GM12878 (cell line): ENCODE data around the gene ELN. TPM values are rescaled to one million over a fixed set of nuclear protein-coding genes. Genes with fewer than 3 reads are reported as not detected.

Experiments
- ATAC-seq: fragments of 200-7000 bp; cut with Tn5 transposase; 3 replicates; pipeline ENCODE4 v1.9.1; 2020; ENCODE audit warnings: mild to moderate bottlenecking, moderate library complexity
- BruUV-seq: library from RNA; stranded (reverse); fragments of 400-500 nt; replicated peaks from 2 replicates; lab custom pipeline; 2021; lab: Mats Ljungman, UMichigan
- CTCF ChIA-PET: fragments of 300-600 bp; sonication (Branson Sonifier 250); formaldehyde crosslinking; extraction: SDS; loops from one replicate; lab custom pipeline; 2021; ENCODE audit warnings: inconsistent platforms; lab: Yijun Ruan, JAX
- POLR2A ChIA-PET: fragments of 350-600 bp; formaldehyde crosslinking; extraction: SDS; loops from one replicate; lab custom pipeline; 2021; ENCODE audit warnings: inconsistent platforms; lab: Charles Lee
- RAD21 ChIA-PET: fragments of 300-600 bp; sonication (Branson Sonifier 250); formaldehyde crosslinking; loops from one replicate; lab custom pipeline; 2023; ENCODE audit warnings: antibody characterized with exemption; ENCODE audit not compliant: unreplicated experiment; lab: Charles Lee
- SMC1A ChIA-PET: fragments of 300-600 bp; sonication (Branson Sonifier 250); formaldehyde crosslinking; loops from one replicate; lab custom pipeline; 2023; ENCODE audit not compliant: unreplicated experiment, uncharacterized antibody; lab: Charles Lee
- DNase-seq: peaks from one replicate; pipeline ENCODE4 v3.0.0-alpha.2; 2011; ENCODE audit warnings: low read depth, low spot score
- FAIRE-seq: peaks from 3 replicates; lab custom pipeline; 2011; peaks lifted over from hg19 to GRCh38; lab: Jason Lieb, UNC
- H2AFZ ChIP-seq: 2 replicates; pipeline ENCODE4 v1.6.0; 2011; ENCODE audit warnings: low read depth, low read length, control low read depth; ENCODE audit not compliant: control insufficient read depth
- H3K27ac ChIP-seq: 2 replicates; pipeline ENCODE4 v1.5.1; 2011; ENCODE audit warnings: control low read depth; ENCODE audit not compliant: control insufficient read depth, insufficient read depth
- H3K27me3 ChIP-seq, 2 experiments: replicated peaks in 1 of 2; 2 replicates each; pipeline versions ENCODE4 v1.6.0 to v1.6.1; 2011; ENCODE audit warnings: low read length in 1 of 2; ENCODE audit not compliant: control insufficient read depth in 2 of 2, insufficient read depth in 2 of 2
- H3K36me3 ChIP-seq, 2 experiments: 2 replicates each; pipeline ENCODE4 v1.5.1; 2011; ENCODE audit warnings: low read length in 1 of 2; ENCODE audit not compliant: control insufficient read depth in 2 of 2, insufficient read depth in 2 of 2
- H3K4me1 ChIP-seq: 2 replicates; pipeline ENCODE4 v1.6.1; 2011; ENCODE audit warnings: mild to moderate bottlenecking, low read length, moderate library complexity, mixed read lengths; ENCODE audit not compliant: control insufficient read depth, insufficient read depth
- H3K4me2 ChIP-seq: 2 replicates; pipeline ENCODE4 v1.6.0; 2011; ENCODE audit warnings: control low read depth; ENCODE audit not compliant: control insufficient read depth, insufficient read depth
- H3K4me3 ChIP-seq: fragments of 200-600 bp; sonication (generic); 2 replicates; pipeline ENCODE4 v1.5.1; 2016
- H3K79me2 ChIP-seq: 2 replicates; pipeline ENCODE4 v1.6.0; 2011; ENCODE audit warnings: low read length; ENCODE audit not compliant: control insufficient read depth, insufficient read depth
- H3K9ac ChIP-seq: 2 replicates; pipeline ENCODE4 v1.8.0; 2011; ENCODE audit warnings: low read length, control low read depth, mixed read lengths; ENCODE audit not compliant: control insufficient read depth, insufficient read depth
- H3K9me3 ChIP-seq: replicated peaks from 3 replicates; pipeline ENCODE4 v1.5.1; 2011; ENCODE audit warnings: mild to moderate bottlenecking, low read length; ENCODE audit not compliant: control insufficient read depth, insufficient read depth
- H4K20me1 ChIP-seq: 2 replicates; pipeline ENCODE4 v1.6.0; 2011; ENCODE audit not compliant: control insufficient read depth, insufficient read depth
- ATF7 ChIP-seq: fragments of 450-650 bp; IDR thresholded peaks from 2 replicates; pipeline ENCODE4 v1.6.1; 2016; ENCODE audit warnings: low read depth, mild to moderate bottlenecking
- CHD2 ChIP-seq: IDR thresholded peaks from 2 replicates; pipeline ENCODE4 v1.6.1; 2011; ENCODE audit warnings: low read depth, low read length, improper control_type of control experiment, borderline replicate concordance
- FOS ChIP-seq: IDR thresholded peaks from 3 replicates; pipeline ENCODE4 v1.6.1; 2011; ENCODE audit warnings: borderline replicate concordance; ENCODE audit not compliant: insufficient read length; ENCODE audit errors: extremely low read depth
- GABPA ChIP-seq: IDR thresholded peaks from 2 replicates; pipeline ENCODE4 v1.6.1; 2014; ENCODE audit warnings: antibody characterized with exemption, low read depth, mild to moderate bottlenecking, inconsistent platforms
- IRF4 ChIP-seq: IDR thresholded peaks from 2 replicates; pipeline ENCODE4 v1.6.1; 2011; ENCODE audit warnings: low read depth, low read length
- KLF5 ChIP-seq: fragments of 450-650 bp; IDR thresholded peaks from 2 replicates; pipeline ENCODE4 v1.6.1; 2014; ENCODE audit warnings: mild to moderate bottlenecking; ENCODE audit not compliant: partially characterized antibody
- LARP7 ChIP-seq: fragments of 450-650 bp; IDR thresholded peaks from 2 replicates; pipeline ENCODE4 v1.6.1; 2017; ENCODE audit warnings: mild to moderate bottlenecking
- MEF2A ChIP-seq: IDR thresholded peaks from 2 replicates; pipeline ENCODE4 v1.6.1; 2011; ENCODE audit warnings: low read depth, mild to moderate bottlenecking, low read length, moderate library complexity; ENCODE audit not compliant: insufficient read depth
- NFIC ChIP-seq: IDR thresholded peaks from 2 replicates; pipeline ENCODE4 v1.6.1; 2012; ENCODE audit warnings: low read depth, mild to moderate bottlenecking, inconsistent platforms, low read length, moderate library complexity
- NFXL1 ChIP-seq: fragments of 450-650 bp; IDR thresholded peaks from 2 replicates; pipeline ENCODE4 v1.6.1; 2017; ENCODE audit warnings: antibody characterized with exemption, mild to moderate bottlenecking, borderline replicate concordance
- NFYA ChIP-seq: IDR thresholded peaks from 2 replicates; pipeline ENCODE4 v1.6.1; 2011; ENCODE audit warnings: low read depth, mild to moderate bottlenecking, low read length, improper control_type of control experiment, borderline replicate concordance
- NFYB ChIP-seq: IDR thresholded peaks from 2 replicates; pipeline ENCODE4 v1.6.1; 2011; ENCODE audit warnings: low read depth, mild to moderate bottlenecking, low read length, improper control_type of control experiment, moderate library complexity; ENCODE audit not compliant: insufficient read depth
- NKRF ChIP-seq: fragments of 450-650 bp; conservative IDR thresholded peaks from 2 replicates; pipeline ENCODE4 v1.6.1; 2017; ENCODE audit warnings: mild to moderate bottlenecking, moderate library complexity
- RAD21 ChIP-seq: IDR thresholded peaks from 2 replicates; pipeline ENCODE4 v1.6.1; 2011; ENCODE audit warnings: mild to moderate bottlenecking, low read depth, low read length, moderate library complexity; ENCODE audit not compliant: insufficient read depth
- RB1 ChIP-seq: fragments of 450-650 bp; formaldehyde crosslinking; IDR thresholded peaks from 2 replicates; pipeline ENCODE4 v1.6.1; 2017; ENCODE audit warnings: mild to moderate bottlenecking, borderline replicate concordance
- RELA ChIP-seq: fragments of 450-650 bp; IDR thresholded peaks from 2 replicates; pipeline ENCODE4 v1.8.0; 2014; ENCODE audit warnings: borderline replicate concordance; ENCODE audit not compliant: partially characterized antibody
- SREBF1 ChIP-seq: IDR thresholded peaks from 2 replicates; pipeline ENCODE4 v1.6.1; 2012; ENCODE audit warnings: mild to moderate bottlenecking, low read length
- SUPT20H ChIP-seq: IDR thresholded peaks from 2 replicates; pipeline ENCODE4 v1.6.1; 2011; ENCODE audit warnings: low read depth, mild to moderate bottlenecking, low read length, moderate library complexity, borderline replicate concordance; ENCODE audit not compliant: control insufficient read depth
- ZNF207 ChIP-seq: fragments of 450-650 bp; IDR thresholded peaks from 2 replicates; pipeline ENCODE4 v1.6.1; 2014; ENCODE audit warnings: antibody characterized with exemption, mild to moderate bottlenecking, borderline replicate concordance
- ZNF274 ChIP-seq: IDR thresholded peaks from one replicate; pipeline ENCODE4 v1.8.0; 2011; ENCODE audit not compliant: insufficient read length, insufficient read depth
- WGBS: methylation state at CpG from one replicate; pipeline ENCODE4 v1.1.6; 2016; ENCODE audit warnings: low lambda C conversion rate; ENCODE audit not compliant: insufficient replicate concordance, insufficient coverage; ENCODE audit errors: missing lambda C conversion rate; 5-methylcytosine and 5-hydroxymethylcytosine counted together
- in situ Hi-C: fragments of 300-500 bp; cut with MboI; formaldehyde crosslinking; loops from 9 replicates; pipeline ENCODE4 v1.14.3; 2018; ENCODE audit warnings: mixed read lengths
- intact Hi-C: fragments of 100-400 bp; cut with micrococcal nuclease; formaldehyde crosslinking; loops from one replicate; pipeline ENCODE4 v1.14.2; 2022; ENCODE audit not compliant: unreplicated experiment
- polyA plus RNA-seq, 11 experiments: library from polyadenylated mRNA; depleted of rRNA in 4 of 11; unstranded in 6 of 11; stranded (reverse) in 5 of 11; fragments of >200 nt; fragmentation: Nextera tagmentation in 4 of 11; fragmentation: Illumina TruSeq in 1 of 11; extraction: Ambion mirVana in 4 of 11; extraction: Trizol in 1 of 11; gene quantifications; 1 replicate in 1 of 11; 2 replicates in 10 of 11; pipeline versions ENCODE4 v1.2.1 to v1.2.3, GENCODE V29; 2011 to 2016; ENCODE audit warnings: inconsistent platforms in 2 of 11, missing spikeins in 2 of 11, low read depth in 1 of 11
- total RNA-seq, 4 experiments: library from RNA; depleted of rRNA in 3 of 4; stranded (reverse); fragments of >200 nt in 3 of 4; fragmentation: Illumina TruSeq in 1 of 4; extraction: Trizol in 1 of 4; gene quantifications; 2 replicates each; pipeline versions ENCODE4 v1.2.1 to v1.2.3, GENCODE V29; 2013 to 2021

The ELN gene
- total and polyA plus RNA-seq, 10 of the 15 experiments (the other 5 are each of a cell fraction or from before 2014, with no cell fraction given): 0.08 to 0.27 (median 0.23) TPM; not detected in 7

GRCh38 chr7:73980206-73980605 lies 47.8 kb upstream of the ELN start:
- DNase-seq: no peak
- Histone ChIP-seq H3K4me2 (no peak overlapping the region), H3K27me3 (no peaks in the 10 kb centered on the region), H4K20me1 (no peaks in the 10 kb centered on the region), H3K36me3 (no peaks in the 10 kb centered on the region), H3K4me1 (no peaks in the 10 kb centered on the region), H3K27ac (no peak overlapping the region), H3K4me3 (no peak overlapping the region), H3K9ac (no peak overlapping the region), H3K79me2 (no peaks in the 10 kb centered on the region), H2AFZ (no peak overlapping the region), H3K9me3 (no peaks in the 10 kb centered on the region)
- no peak for FAIRE-seq
- ChIA-PET SMC1A (no interaction called here), RAD21 (interaction anchor here (2.2 kb wide), 1 partner anchor 46 kb away, joined by 8 read pairs; no protein-coding TSS in a partner anchor), CTCF (interaction anchor here (0.8 to 1.6 kb wide), 7 partner anchors 34 to 420 kb away, joined by 3 to 6 read pairs (median 4); no protein-coding TSS in a partner anchor), POLR2A (no interaction called here)
- intact Hi-C loops: no loop called here
- WGBS: 63% methylated on average over 6 of the region's 6 CpGs
- in situ Hi-C loops: no loop called here
- BruUV-seq: no TSS peak
- TF ChIP-seq RELA: no peak
- no peak for TF ChIP-seq ATF7
- TF ChIP-seq GABPA: no peak
- TF ChIP-seq NFIC: no peak
- TF ChIP-seq NFYA: no peak
- no peak for TF ChIP-seq NFYB
- TF ChIP-seq IRF4: no peak
- no peak for TF ChIP-seq NKRF
- TF ChIP-seq ZNF274: no peak
- TF ChIP-seq RAD21: no peak
- TF ChIP-seq NFXL1: no peak
- TF ChIP-seq MEF2A: no peak
- no peak for TF ChIP-seq KLF5
- no peak for TF ChIP-seq RB1
- no peak for TF ChIP-seq SREBF1
- TF ChIP-seq CHD2: no peak
- no peak for TF ChIP-seq LARP7
- no peak for TF ChIP-seq ZNF207
- TF ChIP-seq FOS: no peak
- no peak for TF ChIP-seq SUPT20H
- no peak for ATAC-seq
